Pancreas (tissue), 10 donors: ENCODE data around the gene VPS26B. TPM values are rescaled to one million over a fixed set of nuclear protein-coding genes. Genes with fewer than 3 reads are reported as not detected.

Source experiments
- ATAC-seq, 4 donors: fragments of 200-7000 bp; cut with Tn5 transposase; one replicate each; pipeline versions ENCODE4 v1.8.0 to v1.9.1; 2020; ENCODE audit warnings: mild to moderate bottlenecking in 4 of 4, moderate library complexity in 4 of 4
- DNase-seq, 6 donors: peaks; one replicate each; pipeline ENCODE4 v3.0.0-alpha.2; 2020
- FAIRE-seq: peaks from 2 replicates; lab custom pipeline; 2012; peaks lifted over from hg19 to GRCh38; lab: Jason Lieb, UNC
- H3K27ac ChIP-seq, 4 donors: fragments of 200-600 bp; sonication (generic); 1 replicate in 3 of 4; 2 replicates in 1 of 4; pipeline versions ENCODE4 v1.5.0 to v1.8.0; 2020
- H3K27me3 ChIP-seq, 4 donors: fragments of 200-600 bp; one replicate each; pipeline ENCODE4 v1.8.0; 2021
- H3K36me3 ChIP-seq, 3 donors: fragments of 200-600 bp; sonication (generic) in 1 of 3; one replicate each; pipeline versions ENCODE4 v1.5.0 to v1.8.0; 2020 to 2021
- H3K4me1 ChIP-seq, 3 donors: fragments of 200-600 bp; one replicate each; pipeline ENCODE4 v1.8.0; 2021
- H3K4me3 ChIP-seq, 4 donors: fragments of 200-600 bp; sonication (generic) in 2 of 4; one replicate each; pipeline versions ENCODE4 v1.5.0 to v1.8.0; 2020 to 2021
- H3K9me3 ChIP-seq, 4 donors: fragments of 200-600 bp; one replicate each; pipeline ENCODE4 v1.8.0; 2021
- WGBS, 2 donors: extraction: QIAGEN DNeasy Blood & Tissue Kit; methylation state at CpG; one replicate each; pipeline ENCODE4 v1.1.7; 2013; 5-methylcytosine and 5-hydroxymethylcytosine counted together
- intact Hi-C, 3 donors: fragments of 100-400 bp; cut with DNase I; formaldehyde crosslinking; loops; one replicate each; pipeline versions ENCODE4 v1.11.1 to v1.14.2; 2022
- polyA plus RNA-seq, 2 donors: library from polyadenylated mRNA; stranded (reverse); fragments of 200-250 nt; gene quantifications; one replicate each; pipeline ENCODE4 v1.2.3, GENCODE V29; 2013
- total RNA-seq, 6 donors: library from RNA; stranded (reverse); fragmentation: NEBNext Ultra II Directional in 4 of 6; extraction: Animal tissue kit (Norgen Biotek cat#: 25700) in 4 of 6; gene quantifications; one replicate each; pipeline versions ENCODE4 v1.2.1 to v1.2.4, GENCODE V29; 2021 to 2023
- TF ChIP-seq, protein P1 (sequence below), 4 donors: fragments of 200-600 bp; sonication (generic) in 3 of 4; IDR thresholded peaks; one replicate each; pipeline versions ENCODE4 v1.5.0 to v1.8.0; 2021; ENCODE audit warnings: antibody characterized with exemption in 4 of 4
- donor health status: healthy with polysubstance abuse.
- donor health status: DM: no; HTN: no; CAD: no; lungs with moderate emphysema.
- donor health status: DM: no; HTN: no; CAD: no.
- donor health status: control.
- donor health status: control.
- donor health status: Bipolar disorder and iron deficiency.
- donor health status: DM: yes; HTN: yes; CAD: no.
- donor health status: DM: no; HTN: no; CAD: no.
- donor health status: DM: no; HTN: no; CAD: no.
- donor health status: DM: yes; HTN: yes; CAD: no.

The VPS26B gene
- total and polyA plus RNA-seq, 8 donors = 18.1 to 30.3 (median 26.5) TPM

DNA sequence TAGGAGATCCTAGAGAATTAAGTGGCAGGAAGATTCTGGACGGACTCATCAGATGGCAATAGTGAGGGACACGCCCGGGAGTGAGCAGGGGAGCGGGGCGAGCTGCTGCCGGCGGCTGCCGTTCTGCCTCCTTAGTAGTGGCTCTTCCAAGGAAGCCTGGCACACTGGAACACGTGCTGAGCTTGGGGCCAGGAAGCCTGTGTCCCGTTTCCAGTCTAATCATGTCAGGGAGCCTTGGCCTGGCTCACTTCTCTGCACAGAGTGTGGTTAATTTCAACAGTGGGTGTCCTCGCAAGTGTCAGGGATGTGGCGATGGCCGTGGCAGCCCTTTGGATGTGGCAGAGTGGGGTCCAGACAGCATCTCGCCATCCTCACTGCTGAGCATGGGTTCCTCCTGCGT lies 68.2 kb downstream of the VPS26B start:
- no peaks in the 10 kb centered on the region for H3K4me1 ChIP-seq

GRCh38 chr11:134293119-134294113 lies 68.9 kb downstream of the VPS26B start:
- no peak for FAIRE-seq
- Histone ChIP-seq H3K9me3 (no peaks in the 10 kb centered on the region), H3K4me3 (no peak overlapping the region), H3K4me1 (no peaks in the 10 kb centered on the region), H3K27ac (no peak overlapping the region), H3K36me3 (no peaks in the 10 kb centered on the region), H3K27me3 (no peaks in the 10 kb centered on the region)
- intact Hi-C loops = no loop called here
- 63 to 65% methylated on average over 20 of the region's 20 CpGs for WGBS, 2 donors
- DNase-seq = no peak
- no peak for ATAC-seq
- TF ChIP-seq, protein P1, sequence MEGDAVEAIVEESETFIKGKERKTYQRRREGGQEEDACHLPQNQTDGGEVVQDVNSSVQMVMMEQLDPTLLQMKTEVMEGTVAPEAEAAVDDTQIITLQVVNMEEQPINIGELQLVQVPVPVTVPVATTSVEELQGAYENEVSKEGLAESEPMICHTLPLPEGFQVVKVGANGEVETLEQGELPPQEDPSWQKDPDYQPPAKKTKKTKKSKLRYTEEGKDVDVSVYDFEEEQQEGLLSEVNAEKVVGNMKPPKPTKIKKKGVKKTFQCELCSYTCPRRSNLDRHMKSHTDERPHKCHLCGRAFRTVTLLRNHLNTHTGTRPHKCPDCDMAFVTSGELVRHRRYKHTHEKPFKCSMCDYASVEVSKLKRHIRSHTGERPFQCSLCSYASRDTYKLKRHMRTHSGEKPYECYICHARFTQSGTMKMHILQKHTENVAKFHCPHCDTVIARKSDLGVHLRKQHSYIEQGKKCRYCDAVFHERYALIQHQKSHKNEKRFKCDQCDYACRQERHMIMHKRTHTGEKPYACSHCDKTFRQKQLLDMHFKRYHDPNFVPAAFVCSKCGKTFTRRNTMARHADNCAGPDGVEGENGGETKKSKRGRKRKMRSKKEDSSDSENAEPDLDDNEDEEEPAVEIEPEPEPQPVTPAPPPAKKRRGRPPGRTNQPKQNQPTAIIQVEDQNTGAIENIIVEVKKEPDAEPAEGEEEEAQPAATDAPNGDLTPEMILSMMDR (IDR thresholded peaks at IDR 0.05) = no peak

More for the DNA sequence above, 68.2 kb downstream of the VPS26B start:
- H3K36me3 ChIP-seq = no peaks in the 10 kb centered on the region
- TF ChIP-seq, protein P1 (IDR thresholded peaks at IDR 0.05) = no peak
- no peak for FAIRE-seq
- ATAC-seq = no peak
- no peak overlapping the region for H3K27ac ChIP-seq
- intact Hi-C loops = no loop called here
- 67 to 77% methylated on average over 14 to 15 of the region's 15 CpGs for WGBS, 2 donors
- H3K27me3 ChIP-seq = no peaks in the 10 kb centered on the region
- DNase-seq = no peak
- no peak overlapping the region for H3K4me3 ChIP-seq
- no peaks in the 10 kb centered on the region for H3K9me3 ChIP-seq

DNA sequence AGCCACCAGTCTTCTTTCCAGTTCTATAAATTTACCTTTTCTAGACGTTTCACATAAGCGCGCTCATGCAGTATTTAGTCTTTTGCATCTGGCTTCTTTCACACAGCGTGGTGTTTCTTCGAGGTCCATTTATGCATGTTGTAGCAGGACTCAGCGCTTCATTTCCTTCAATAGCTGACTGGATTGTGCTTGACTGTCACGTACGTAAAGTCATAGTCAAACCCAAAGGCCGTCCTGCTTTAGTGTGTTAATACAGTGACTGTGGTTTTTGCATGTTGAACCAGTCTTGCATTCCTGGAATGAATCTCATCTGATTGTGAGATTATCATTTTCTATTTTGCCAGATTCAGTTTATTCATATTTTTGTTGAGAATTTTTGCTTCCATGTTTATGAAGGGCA lies 70.2 kb downstream of the VPS26B start:
- Histone ChIP-seq H3K4me1 (no peaks in the 10 kb centered on the region), H3K9me3 (no peaks in the 10 kb centered on the region), H3K36me3 (no peaks in the 10 kb centered on the region), H3K27ac (no peak overlapping the region), H3K27me3 (no peaks in the 10 kb centered on the region), H3K4me3 (no peak overlapping the region)
- WGBS, 2 donors = 49 to 69% methylated on average over 9 of the region's 9 CpGs
- ATAC-seq (no peak), FAIRE-seq (no peak), DNase-seq (no peak)
- TF ChIP-seq, protein P1 (IDR thresholded peaks at IDR 0.05) = no peak
- intact Hi-C loops = no loop called here

Other genes with a start within 250 kb of the VPS26B start
- 1 to 10 TPM; 1.7 to 9.6 (median 4.2) TPM for gene JAM3, start 155.6 kb upstream of the VPS26B start, total RNA-seq
- gene JAM3, start 155.6 kb upstream of the VPS26B start, polyA plus RNA-seq = 10 to 100 TPM in 1 of 2 donors, 1 to 10 TPM in 1; 3.0 to 11.0 TPM
- gene NCAPD3, start 704 bp upstream of the VPS26B start, total RNA-seq = 1 to 10 TPM; 5.0 to 9.5 (median 6.9) TPM
- gene NCAPD3, start 704 bp upstream of the VPS26B start, polyA plus RNA-seq = 1 to 10 TPM; 4.5 to 5.2 TPM
- gene THYN1, start 28.7 kb downstream of the VPS26B start, total RNA-seq = 10 to 100 TPM; 10.3 to 21.8 (median 14.6) TPM
- 10 to 100 TPM; 26.3 to 50.0 TPM for gene THYN1, start 28.7 kb downstream of the VPS26B start, polyA plus RNA-seq
- gene ACAD8, start 28.9 kb downstream of the VPS26B start, total RNA-seq = 10 to 100 TPM; 15.9 to 22.2 (median 16.4) TPM
- 10 to 100 TPM; 32.7 to 38.5 TPM for gene ACAD8, start 28.9 kb downstream of the VPS26B start, polyA plus RNA-seq
- gene GLB1L3, start 51.7 kb downstream of the VPS26B start, total RNA-seq = under 1 TPM in 2 of 6 donors, not detected in 4; 0.12 to 0.13 TPM
- under 1 TPM; 0.15 to 0.38 TPM for gene GLB1L3, start 51.7 kb downstream of the VPS26B start, polyA plus RNA-seq
- 1 to 10 TPM; 4.2 to 8.5 (median 6.4) TPM for gene GLB1L2, start 107.3 kb downstream of the VPS26B start, total RNA-seq
- 10 to 100 TPM in 1 of 2 donors, 1 to 10 TPM in 1; 6.9 to 10.1 TPM for gene GLB1L2, start 107.3 kb downstream of the VPS26B start, polyA plus RNA-seq
- gene B3GAT1, start 187.6 kb downstream of the VPS26B start, total RNA-seq = under 1 TPM; 0.08 to 0.34 (median 0.14) TPM
- 1 to 10 TPM in 1 of 2 donors, under 1 TPM in 1; 0.49 to 1.3 TPM for gene B3GAT1, start 187.6 kb downstream of the VPS26B start, polyA plus RNA-seq